HepG2 (cell line): Measurements from ENCODE around the gene SYNE1. TPM values are rescaled to one million over a fixed set of nuclear protein-coding genes. Genes with fewer than 3 reads are reported as not detected.

Source experiments
- ARID2 ChIP-seq: sonication (generic); formaldehyde crosslinking; IDR thresholded peaks from 2 replicates; pipeline ENCODE4 v1.8.1; 2022; ENCODE audit warnings: mild to moderate bottlenecking, missing genetic modification reagents, borderline replicate concordance
- ATF2 ChIP-seq: sonication (generic); formaldehyde crosslinking; IDR thresholded peaks from 2 replicates; pipeline ENCODE4 v1.4.0; 2020; ENCODE audit warnings: missing genetic modification reagents
- CCAR2 ChIP-seq: fragments of 200-400 bp; formaldehyde crosslinking; optimal IDR thresholded peaks from 2 replicates; pipeline ENCODE3; 2018; ENCODE audit warnings: low read depth, mild to moderate bottlenecking, low read length, moderate library complexity
- EP300 ChIP-seq, 3 experiments: sonication (generic) in 1 of 3; formaldehyde crosslinking in 1 of 3; IDR thresholded peaks; 2 replicates each; pipeline versions ENCODE4 v1.5.1 to v1.6.1; 2011 to 2020; ENCODE audit warnings: low read depth in 2 of 3, low read length in 2 of 3, borderline replicate concordance in 1 of 3, improper control_type of control experiment in 1 of 3, mild to moderate bottlenecking in 1 of 3, missing genetic modification reagents in 1 of 3, moderate library complexity in 1 of 3
- FOSL1 ChIP-seq: sonication (generic); formaldehyde crosslinking; IDR thresholded peaks from 2 replicates; pipeline ENCODE4 v1.9.0; 2021; ENCODE audit warnings: missing genetic modification reagents, borderline replicate concordance
- FOXA3 ChIP-seq: IDR thresholded peaks from 2 replicates; pipeline ENCODE4 v1.6.1; 2016; ENCODE audit warnings: missing genetic modification reagents, missing compliant biosample characterization
- GATA4 ChIP-seq: sonication (generic); IDR thresholded peaks from 2 replicates; pipeline ENCODE4 v1.6.1; 2016; ENCODE audit warnings: antibody characterized with exemption, low read depth, borderline replicate concordance
- HMGXB3 ChIP-seq: sonication (generic); formaldehyde crosslinking; IDR thresholded peaks from 2 replicates; pipeline ENCODE4 v1.4.0; 2020; ENCODE audit warnings: missing genetic modification reagents, borderline replicate concordance
- HOXA3 ChIP-seq: sonication (generic); formaldehyde crosslinking; IDR thresholded peaks from 2 replicates; pipeline ENCODE4 v1.5.0; 2020; ENCODE audit warnings: missing genetic modification reagents
- NFATC3 ChIP-seq: sonication (generic); formaldehyde crosslinking; IDR thresholded peaks from 2 replicates; pipeline ENCODE4 v1.5.1; 2020; ENCODE audit warnings: mild to moderate bottlenecking, missing genetic modification reagents
- NFIC ChIP-seq: IDR thresholded peaks from 2 replicates; pipeline ENCODE4 v1.6.1; 2012; ENCODE audit warnings: mild to moderate bottlenecking, low read length, inconsistent platforms
- NR2F2 ChIP-seq: IDR thresholded peaks from 2 replicates; pipeline ENCODE4 v1.6.1; 2012; ENCODE audit warnings: low read depth, inconsistent platforms, borderline replicate concordance
- SAP130 ChIP-seq: IDR thresholded peaks from 2 replicates; pipeline ENCODE4 v1.6.1; 2016; ENCODE audit warnings: low read depth
- SIX4 ChIP-seq: sonication (generic); formaldehyde crosslinking; IDR thresholded peaks from 2 replicates; pipeline ENCODE4 v1.4.0; 2020; ENCODE audit warnings: missing genetic modification reagents
- TRIM24 ChIP-seq: sonication (generic); formaldehyde crosslinking; IDR thresholded peaks from 2 replicates; pipeline ENCODE4 v1.8.0; 2022; ENCODE audit warnings: mild to moderate bottlenecking, missing genetic modification reagents
- ZFP37 ChIP-seq: sonication (generic); formaldehyde crosslinking; IDR thresholded peaks from 2 replicates; pipeline ENCODE4 v1.4.0; 2020; ENCODE audit warnings: missing genetic modification reagents, borderline replicate concordance
- ZKSCAN8 ChIP-seq: IDR thresholded peaks from 2 replicates; pipeline ENCODE4 v1.6.1; 2016; ENCODE audit warnings: borderline replicate concordance, missing genetic modification reagents, missing compliant biosample characterization
- ZNF138 ChIP-seq: sonication (generic); formaldehyde crosslinking; IDR thresholded peaks from 2 replicates; pipeline ENCODE4 v1.5.0; 2020; ENCODE audit warnings: mild to moderate bottlenecking, low read depth, missing genetic modification reagents
- ZNF331 ChIP-seq: sonication (generic); formaldehyde crosslinking; IDR thresholded peaks from 2 replicates; pipeline ENCODE4 v1.4.0; 2020; ENCODE audit warnings: missing genetic modification reagents
- ZSCAN21 ChIP-seq: sonication (generic); formaldehyde crosslinking; IDR thresholded peaks from 2 replicates; pipeline ENCODE4 v1.8.0; 2022; ENCODE audit warnings: mild to moderate bottlenecking, missing genetic modification reagents, moderate library complexity, borderline replicate concordance
- ZSCAN29 ChIP-seq: sonication (generic); formaldehyde crosslinking; conservative IDR thresholded peaks from 2 replicates; pipeline ENCODE4 v1.4.0; 2020; ENCODE audit warnings: mild to moderate bottlenecking, missing genetic modification reagents
- polyA plus RNA-seq, 8 experiments: library from polyadenylated mRNA; depleted of rRNA in 3 of 8; stranded (reverse) in 7 of 8; unstranded in 1 of 8; fragments of >200 nt; fragmentation: Illumina TruSeq in 4 of 8; extraction: Trizol in 4 of 8; gene quantifications; 2 replicates each; pipeline versions ENCODE4 v1.2.1 to v1.2.3, GENCODE V29; 2011 to 2016; ENCODE audit warnings: low read depth in 4 of 8, missing spikeins in 1 of 8, mixed read lengths in 1 of 8; ENCODE audit not compliant: insufficient read depth in 1 of 8
- total RNA-seq, 5 experiments: library from RNA; depleted of rRNA; stranded (reverse); fragments of >200 nt; fragmentation: Illumina TruSeq; extraction: Trizol; gene quantifications; 2 replicates each; pipeline ENCODE4 v1.2.3, GENCODE V29; 2016; ENCODE audit warnings: low read depth in 1 of 5
- TF ChIP-seq, protein P1 (sequence below): sonication (generic); formaldehyde crosslinking; IDR thresholded peaks from 2 replicates; pipeline ENCODE4 v1.8.1; 2023; ENCODE audit warnings: mild to moderate bottlenecking, moderate library complexity, missing genetic modification reagents

The SYNE1 gene
- total and polyA plus RNA-seq, 2 of the 13 experiments (the other 11 are each of a cell fraction or from before 2014, with no cell fraction given) = 5.5 to 15.9 TPM

DNA sequence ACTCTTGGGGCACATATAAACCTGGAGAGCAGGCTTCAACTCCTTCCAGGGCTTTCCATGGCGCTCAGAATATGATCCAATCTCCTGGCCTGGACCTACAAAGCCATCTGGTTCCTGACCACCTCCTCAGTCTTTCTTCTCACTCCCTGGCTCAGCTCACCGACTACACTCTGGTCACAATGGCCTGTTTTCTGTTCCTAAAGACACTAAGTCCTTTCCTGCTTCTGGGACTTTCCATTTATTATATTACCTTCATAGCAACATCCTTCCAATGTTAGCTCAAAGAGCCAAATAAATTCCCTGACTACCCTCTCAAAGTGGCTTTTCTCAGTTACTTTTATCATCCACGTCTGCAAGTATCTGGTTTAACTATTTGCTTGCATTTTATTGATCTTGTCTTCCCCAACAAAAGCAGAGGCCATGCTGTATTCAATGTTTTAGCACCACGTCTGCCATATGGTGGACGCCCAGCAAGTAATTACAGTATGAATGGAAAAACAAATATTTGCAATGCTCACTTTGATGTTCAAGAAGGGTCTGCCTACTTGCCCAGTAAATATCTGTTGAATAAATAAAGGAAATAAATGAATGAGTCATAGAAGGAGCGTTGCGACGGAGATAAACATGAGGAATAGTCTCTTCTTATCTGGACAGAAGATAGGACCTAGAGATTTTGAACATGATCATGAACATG, 501.3 kb downstream of the SYNE1 start (continued):
- TF ChIP-seq HMGXB3 (CRISPR knock-in tag) = peak; percentile 37; the same call in 1 of the 2 replicates
- TF ChIP-seq TRIM24 = no peak
- peak; percentile 100 for TF ChIP-seq NFATC3
- peak; percentile 59 to 92; a peak in 3 of 4 replicates for TF ChIP-seq EP300 (IDR thresholded peaks at IDR 0.05; ENCODE audit: low read depth in 2 of 2, low read length in 2 of 2)
- peak; percentile 73; the same call in 1 of the 2 replicates for TF ChIP-seq EP300 (CRISPR knock-in tag; IDR thresholded peaks at IDR 0.05; ENCODE audit: borderline replicate concordance)
- TF ChIP-seq FOSL1 (CRISPR knock-in tag) = peak; percentile 91; the same call in 1 of the 2 replicates
- peak; percentile 78; the same call in 1 of the 2 replicates for TF ChIP-seq GATA4
- peak; percentile 79 for TF ChIP-seq SAP130 (CRISPR knock-in tag)
- TF ChIP-seq NR2F2 = peak; percentile 73
- peak; percentile 99 for TF ChIP-seq FOXA3
- peak; percentile 70; the same call in 1 of the 2 replicates for TF ChIP-seq ZKSCAN8
- TF ChIP-seq, protein P1, sequence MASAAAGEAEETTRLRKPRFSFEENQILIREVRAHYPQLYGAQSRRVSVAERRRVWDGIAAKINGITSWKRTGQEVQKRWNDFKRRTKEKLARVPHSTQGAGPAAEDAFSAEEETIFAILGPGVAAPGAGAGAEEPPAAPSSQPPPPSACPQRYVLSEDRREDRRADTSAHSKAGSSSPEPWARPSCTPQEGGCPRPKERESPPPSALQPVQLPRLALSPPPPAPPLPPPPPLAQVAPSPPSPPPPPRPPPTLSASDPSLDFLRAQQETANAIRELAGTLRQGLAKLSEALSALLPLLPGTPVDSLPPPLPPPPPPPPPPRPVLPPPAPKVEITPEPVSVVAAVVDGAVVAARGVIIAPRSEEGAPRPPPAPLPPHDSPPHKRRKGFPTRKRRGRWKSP = peak; percentile 80; the same call in 1 of the 2 replicates
- TF ChIP-seq CCAR2 = no peak
- TF ChIP-seq ATF2 (CRISPR knock-in tag) = 0 out of 2 replicates have a peak, but pooled peaks have one; percentile 28
- TF ChIP-seq ZSCAN29 (CRISPR knock-in tag) = 0 out of 2 replicates have a peak, but pooled peaks have one; percentile 29
- TF ChIP-seq ZNF331 (CRISPR knock-in tag) = peak; percentile 23; the same call in 1 of the 2 replicates
- peak; percentile 22; the same call in 1 of the 2 replicates for TF ChIP-seq HOXA3 (CRISPR knock-in tag)
- no peak for TF ChIP-seq ZFP37 (CRISPR knock-in tag)
- TF ChIP-seq NFIC = peak; percentile 93; the same call in 1 of the 2 replicates
- TF ChIP-seq ZNF138 (CRISPR knock-in tag) = no peak
- TF ChIP-seq ZSCAN21 (CRISPR knock-in tag) = no peak
- peak; percentile 79; the same call in 1 of the 2 replicates for TF ChIP-seq ARID2 (CRISPR knock-in tag)
- 0 out of 2 replicates have a peak, but pooled peaks have one; percentile 14 for TF ChIP-seq SIX4 (CRISPR knock-in tag)
